Measurements from ENCODE around the gene DHX8. TPM values are rescaled to one million over a fixed set of nuclear protein-coding genes. Genes with fewer than 3 reads are reported as not detected.
"Not testable (repeated sequence)": the region's sequence is repeated elsewhere in the genome, so short reads cannot be mapped to it uniquely, and the experiment has no call there.

Gene DHX8
- total RNA-seq, 1 donor from 2014 or later: 71.9 TPM

GRCh38 chr17:43456029-43456428 is 27.7 kb upstream of the DHX8 start:
- Mint-ChIP-seq H3K36me3 (no peaks in the 10 kb centered on the region), H3K9me3 (no peaks in the 10 kb centered on the region), H3K4me3 (no peak overlapping the region), H3K27ac (no peak overlapping the region), H3K27me3 (ENCODE audit: low read depth) (peaks cover 3% of the 10 kb centered on the region), H3K4me1 (peaks cover 2% of the 10 kb centered on the region)
- DNase-seq (ENCODE audit: low spot score in 2 of 2, unreplicated experiment in 2 of 2): no peak
- no peak for TF ChIP-seq CTCF (IDR thresholded peaks at IDR 0.05; ENCODE audit: unreplicated experiment)

- Mint-ChIP-seq H3K27ac (no peak overlapping the region), H3K4me3 (no peak overlapping the region), H3K9me3 (no peaks in the 10 kb centered on the region), H3K27me3 (ENCODE audit: low read depth) (peaks cover 3% of the 10 kb centered on the region), H3K36me3 (no peaks in the 10 kb centered on the region), H3K4me1 (peaks cover 2% of the 10 kb centered on the region)
- no peak for TF ChIP-seq CTCF (IDR thresholded peaks at IDR 0.05; ENCODE audit: unreplicated experiment)
- DNase-seq (ENCODE audit: low spot score in 2 of 2, unreplicated experiment in 2 of 2): no peak
Observed at GRCh38 chr17:43456661-43457361, 27.0 kb upstream of the DHX8 start.

- peaks cover 2% of the 10 kb centered on the region for H3K4me1 Mint-ChIP-seq
- peaks cover 3% of the 10 kb centered on the region for H3K27me3 Mint-ChIP-seq (ENCODE audit: low read depth)
- no peak overlapping the region for H3K4me3 Mint-ChIP-seq
- no peak for TF ChIP-seq CTCF (IDR thresholded peaks at IDR 0.05; ENCODE audit: unreplicated experiment)
- H3K9me3 Mint-ChIP-seq: no peaks in the 10 kb centered on the region
- DNase-seq (ENCODE audit: low spot score in 2 of 2, unreplicated experiment in 2 of 2): no peak
- no peaks in the 10 kb centered on the region for H3K36me3 Mint-ChIP-seq
- no peak overlapping the region for H3K27ac Mint-ChIP-seq
Observed at GRCh38 chr17:43457362-43457692, 26.4 kb upstream of the DHX8 start.

- not testable (repeated sequence) for H3K4me3 Mint-ChIP-seq; H3K27me3 Mint-ChIP-seq (ENCODE audit: low read depth); H3K27ac Mint-ChIP-seq; H3K36me3 Mint-ChIP-seq; DNase-seq (ENCODE audit: low spot score in 2 of 2, unreplicated experiment in 2 of 2); H3K9me3 Mint-ChIP-seq; H3K4me1 Mint-ChIP-seq
Observed at GRCh38 chr17:43459878-43460277, 23.9 kb upstream of the DHX8 start.

GRCh38 chr17:43461185-43461584 is 22.6 kb upstream of the DHX8 start:
- no peak for TF ChIP-seq CTCF (IDR thresholded peaks at IDR 0.05; ENCODE audit: unreplicated experiment)
- no peak for DNase-seq (ENCODE audit: low spot score in 2 of 2, unreplicated experiment in 2 of 2)
- Mint-ChIP-seq H3K27me3 (ENCODE audit: low read depth) (peaks cover 10% of the 10 kb centered on the region), H3K27ac (no peak overlapping the region), H3K4me3 (no peak overlapping the region), H3K9me3 (no peaks in the 10 kb centered on the region), H3K36me3 (no peaks in the 10 kb centered on the region), H3K4me1 (peaks cover 2% of the 10 kb centered on the region)

- not testable (repeated sequence) for H3K36me3 Mint-ChIP-seq; H3K27ac Mint-ChIP-seq; H3K4me1 Mint-ChIP-seq; DNase-seq (ENCODE audit: low spot score in 2 of 2, unreplicated experiment in 2 of 2); H3K4me3 Mint-ChIP-seq; H3K9me3 Mint-ChIP-seq; H3K27me3 Mint-ChIP-seq (ENCODE audit: low read depth)
Observed at GRCh38 chr17:43462569-43462968, 21.2 kb upstream of the DHX8 start.

GRCh38 chr17:43463241-43463640 is 20.5 kb upstream of the DHX8 start:
- Mint-ChIP-seq H3K36me3 (no peaks in the 10 kb centered on the region), H3K4me1 (peaks cover 6% of the 10 kb centered on the region), H3K9me3 (no peaks in the 10 kb centered on the region), H3K27me3 (ENCODE audit: low read depth) (peaks cover 10% of the 10 kb centered on the region), H3K27ac (no peak overlapping the region), H3K4me3 (no peak overlapping the region)
- TF ChIP-seq CTCF (IDR thresholded peaks at IDR 0.05; ENCODE audit: unreplicated experiment): no peak
- DNase-seq (ENCODE audit: low spot score in 2 of 2, unreplicated experiment in 2 of 2): no peak
